Ecto neural progenitor cell (in vitro differentiated cells): ENCODE data around the gene ALDH3B2.
"Not testable (repeated sequence)": the region's sequence is repeated elsewhere in the genome, so short reads cannot be mapped to it uniquely, and the experiment has no call there.

Experiments
- DNase-seq: peaks from one replicate; pipeline ENCODE4 v3.0.0-alpha.2; 2018; ENCODE audit warnings: low spot score

The ALDH3B2 gene

DNA sequence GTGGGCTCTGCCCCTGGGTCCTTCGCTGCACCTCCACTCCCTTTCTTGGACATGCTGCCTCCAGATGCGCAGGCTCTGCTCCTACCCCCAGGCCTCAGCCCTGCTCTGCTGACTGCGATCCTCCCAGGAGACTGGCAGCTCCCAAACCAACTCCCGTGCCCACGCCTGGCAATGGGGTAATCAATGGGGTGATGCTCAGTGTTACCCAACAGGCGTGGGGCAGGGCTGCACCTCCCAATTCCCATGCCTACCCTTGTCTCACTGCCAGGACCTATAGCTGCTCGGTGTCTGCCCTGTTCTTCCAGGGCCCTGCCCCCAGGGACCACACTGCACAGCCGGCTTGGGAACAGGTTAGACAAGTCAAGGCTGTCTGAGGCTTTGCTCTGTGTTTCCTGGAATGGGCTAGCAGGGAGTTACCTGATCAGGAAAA lies at the start of gene ALDH3B2:
Gene ALDH3B2 (minus strand): TSS at position 182 of the 430 bp plus-strand sequence. CDS start 7,688 bp downstream, outside the sequence.
- peak; percentile 47 for DNase-seq

- DNase-seq, result not testable (repeated sequence)
Measured at GRCh38 chr11:67723036-67723435, 48.6 kb upstream of the ALDH3B2 start.

- DNase-seq, result not testable (repeated sequence)
Measured at GRCh38 chr11:67716226-67716625, 41.8 kb upstream of the ALDH3B2 start.

- DNase-seq, result not testable (repeated sequence)
Measured at GRCh38 chr11:67715801-67716200, 41.4 kb upstream of the ALDH3B2 start.

- not testable (repeated sequence) for DNase-seq
Measured at GRCh38 chr11:67713892-67714509, 39.6 kb upstream of the ALDH3B2 start.

DNA sequence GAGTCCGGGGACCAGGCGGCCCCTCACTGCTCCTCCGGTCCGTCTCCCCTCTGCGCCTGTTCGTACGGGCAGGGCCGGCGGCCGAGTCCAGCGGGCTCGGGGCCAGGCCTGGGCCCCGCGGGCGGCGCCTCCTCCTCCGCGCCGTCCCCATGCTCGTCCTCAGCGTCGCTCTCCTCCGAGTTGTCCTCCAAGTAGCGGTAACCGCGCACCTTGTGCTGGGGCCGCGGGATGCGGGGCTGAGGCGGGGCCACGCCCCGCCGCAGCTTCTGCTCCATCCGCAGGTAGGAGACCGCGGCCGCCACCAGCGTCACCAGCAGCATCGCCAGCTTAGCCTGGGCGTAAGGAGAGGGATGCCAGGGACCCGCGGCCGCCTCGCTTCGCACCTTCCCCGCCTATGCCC lies 37.3 kb upstream of the ALDH3B2 start:
- not testable (repeated sequence) for DNase-seq

GRCh38 chr11:67711212-67711611 lies 36.8 kb upstream of the ALDH3B2 start:
- DNase-seq, result not testable (repeated sequence)

GRCh38 chr11:67709806-67710205 lies 35.4 kb upstream of the ALDH3B2 start:
- DNase-seq, result not testable (repeated sequence)

DNA sequence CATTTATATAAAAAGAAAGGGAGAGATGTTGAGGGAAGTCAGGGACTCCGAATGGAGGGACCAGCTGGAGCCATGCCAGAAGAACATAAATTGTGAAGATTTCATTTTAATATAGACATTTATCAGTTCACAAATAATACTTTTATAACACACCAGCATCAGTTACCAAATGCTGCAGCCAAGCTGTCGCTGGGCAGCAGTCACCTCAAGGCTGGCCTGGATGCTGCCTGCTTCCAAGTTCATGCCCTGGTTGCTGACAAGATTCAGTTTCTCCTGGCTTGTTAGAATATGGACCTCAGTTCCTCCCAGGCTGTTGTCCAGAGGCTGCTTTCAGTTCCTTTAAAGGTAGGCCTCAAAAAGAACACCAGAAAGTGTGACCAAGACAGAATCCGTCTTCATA lies 30.8 kb upstream of the ALDH3B2 start:
- DNase-seq, result no peak

GRCh38 chr11:67704524-67704923 lies 30.1 kb upstream of the ALDH3B2 start:
- DNase-seq, result no peak

GRCh38 chr11:67703709-67704108 lies 29.3 kb upstream of the ALDH3B2 start:
- not testable (repeated sequence) for DNase-seq

DNA sequence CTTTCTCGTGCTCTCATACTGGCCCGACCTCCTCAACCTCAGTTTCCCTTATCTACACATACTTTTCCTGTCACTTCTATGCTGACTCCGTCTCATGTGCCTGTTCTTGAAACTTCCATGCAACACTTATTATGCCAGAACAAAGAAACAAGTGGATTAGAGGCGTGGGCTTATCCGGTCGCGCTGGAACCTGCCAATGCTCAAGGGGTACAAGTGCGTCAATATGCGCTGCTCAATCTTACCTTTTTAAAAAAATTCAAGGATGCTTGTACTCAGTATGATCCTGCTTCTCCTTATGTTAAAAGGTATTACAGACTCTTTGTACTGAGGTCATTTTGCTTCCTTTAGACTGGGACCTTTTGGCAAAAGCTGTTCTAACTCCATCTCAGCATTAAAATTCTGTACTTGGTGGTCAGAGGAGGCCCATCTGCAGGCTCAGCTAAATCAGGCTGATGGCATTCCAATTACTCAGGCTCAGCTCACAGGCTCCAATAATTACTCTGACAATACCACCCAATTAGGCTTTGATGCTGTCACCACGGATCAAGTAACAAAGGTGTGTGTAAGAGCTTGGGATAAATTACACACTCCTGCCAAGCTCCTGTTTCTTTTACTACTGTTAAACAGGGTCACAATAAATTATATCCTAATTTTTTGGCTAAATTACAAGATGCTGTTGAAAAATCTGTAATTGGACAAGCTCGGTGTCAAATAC lies 26.3 kb upstream of the ALDH3B2 start:
- DNase-seq, result no peak

- DNase-seq, result no peak
Measured at GRCh38 chr11:67700141-67700540, 25.7 kb upstream of the ALDH3B2 start.

DNA sequence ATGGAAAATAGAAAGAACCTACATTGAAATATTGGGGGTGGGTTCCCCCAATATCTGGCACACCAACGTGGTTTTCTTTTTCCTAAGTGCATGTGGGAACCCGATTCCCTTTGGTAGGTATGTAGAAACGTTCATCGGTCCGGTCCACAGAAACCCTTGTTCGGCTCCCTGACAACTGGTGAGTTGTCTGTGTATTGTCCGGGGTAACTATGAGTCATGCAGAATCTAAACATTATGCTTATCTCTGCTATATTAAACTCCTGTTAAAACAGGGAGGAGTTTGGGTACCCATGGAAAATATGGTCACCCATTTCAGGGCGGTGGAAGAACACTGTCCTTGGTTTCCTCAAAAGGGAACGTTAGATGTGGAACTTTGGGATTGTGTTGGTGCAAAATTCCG lies 25.1 kb upstream of the ALDH3B2 start:
- DNase-seq, result no peak

DNA sequence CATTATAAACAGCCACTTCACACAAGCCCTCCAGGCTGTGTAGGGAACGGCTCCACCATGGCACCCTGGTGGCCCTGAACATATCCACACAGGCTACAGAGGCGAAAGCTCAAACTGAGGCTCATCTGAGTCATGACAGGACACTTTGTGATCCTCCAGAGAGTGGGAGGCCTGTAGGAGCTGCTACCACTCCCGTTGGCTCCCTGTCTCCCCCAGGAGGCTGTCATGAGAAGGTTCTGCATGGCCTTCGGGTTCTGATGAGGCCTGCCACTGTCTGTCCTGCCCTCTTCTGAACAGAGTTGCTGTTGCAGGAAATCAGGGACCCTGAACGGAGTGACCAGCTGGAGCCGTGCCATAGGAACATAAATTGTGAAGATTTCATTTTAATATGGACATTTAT lies 23.8 kb upstream of the ALDH3B2 start:
- no peak for DNase-seq

- DNase-seq, result no peak
Measured at GRCh38 chr11:67697846-67698245, 23.4 kb upstream of the ALDH3B2 start.

GRCh38 chr11:67696998-67697397 lies 22.6 kb upstream of the ALDH3B2 start:
- no peak for DNase-seq

GRCh38 chr11:67695606-67696005 lies 21.2 kb upstream of the ALDH3B2 start:
- DNase-seq, result no peak

GRCh38 chr11:67694875-67695555 lies 20.6 kb upstream of the ALDH3B2 start:
- no peak for DNase-seq

- no peak for DNase-seq
Measured at GRCh38 chr11:67691149-67691548, 16.7 kb upstream of the ALDH3B2 start.

GRCh38 chr11:67689178-67689577 lies 14.8 kb upstream of the ALDH3B2 start:
- no peak for DNase-seq

- no peak for DNase-seq
Measured at GRCh38 chr11:67687986-67688385, 13.6 kb upstream of the ALDH3B2 start.
